D341Med (cell line): ENCODE measurements around the gene CFAP92.

Experiments
- DNase-seq: peaks from one replicate; pipeline ENCODE4 v3.0.0; 2012; ENCODE audit warnings: low spot score

Gene CFAP92

DNA sequence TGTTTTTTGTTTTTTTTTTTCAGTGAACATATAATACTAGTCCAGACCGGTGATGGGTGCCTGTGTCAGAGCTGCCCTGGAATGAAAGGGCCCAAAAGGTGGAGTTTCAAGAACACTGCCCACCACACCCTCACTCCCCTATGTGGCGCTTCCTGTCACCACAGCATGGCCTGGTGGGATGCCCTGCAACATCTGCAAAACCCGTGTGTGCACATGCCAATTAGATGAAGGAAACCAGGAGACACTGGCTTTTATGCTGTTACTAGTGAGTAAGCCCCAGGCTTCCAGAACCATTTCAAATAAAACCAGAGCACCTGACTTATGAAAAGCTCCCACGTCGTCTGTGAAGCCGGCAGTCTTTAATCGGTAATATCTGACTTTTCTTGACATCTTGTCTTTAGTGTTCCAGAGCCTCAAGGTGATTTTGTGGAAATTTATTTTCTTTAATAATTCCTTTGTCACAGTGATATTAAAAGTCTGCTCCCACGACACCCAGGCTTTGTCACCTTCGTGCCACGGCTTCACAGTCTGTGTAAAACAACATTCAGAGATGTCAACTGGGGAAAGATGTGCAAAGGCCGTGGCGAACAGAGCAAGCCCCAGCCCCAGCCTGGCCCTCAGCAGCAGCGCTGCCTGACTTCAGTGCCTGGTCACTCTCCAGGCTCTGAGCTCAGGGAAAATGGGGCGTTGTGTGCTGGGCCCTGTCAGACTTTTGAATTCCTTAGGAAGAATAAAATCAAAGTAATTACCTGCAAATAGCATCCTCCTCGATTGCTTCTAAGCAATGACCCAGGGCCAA, 6.4 kb downstream of the CFAP92 start:
- DNase-seq, result no peak

DNA sequence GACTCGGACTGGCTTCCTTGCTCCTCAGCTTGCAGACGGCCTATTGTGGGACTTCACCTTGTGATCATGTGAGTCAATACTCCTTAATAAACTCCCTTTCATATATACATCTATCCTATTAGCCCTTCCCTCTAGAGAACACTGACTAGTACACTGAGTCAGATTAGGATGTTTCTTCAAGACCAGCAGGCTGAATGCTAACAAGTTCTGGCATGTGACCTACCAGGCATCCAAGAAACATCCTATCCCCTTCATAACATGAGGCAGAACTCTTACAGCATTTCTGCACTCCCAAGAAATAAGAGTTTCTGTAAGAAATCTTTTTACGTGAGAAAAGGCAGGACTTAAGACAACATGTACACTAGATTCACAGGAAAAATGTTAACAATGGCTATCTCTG, 9.3 kb downstream of the CFAP92 start:
- no peak for DNase-seq

DNA sequence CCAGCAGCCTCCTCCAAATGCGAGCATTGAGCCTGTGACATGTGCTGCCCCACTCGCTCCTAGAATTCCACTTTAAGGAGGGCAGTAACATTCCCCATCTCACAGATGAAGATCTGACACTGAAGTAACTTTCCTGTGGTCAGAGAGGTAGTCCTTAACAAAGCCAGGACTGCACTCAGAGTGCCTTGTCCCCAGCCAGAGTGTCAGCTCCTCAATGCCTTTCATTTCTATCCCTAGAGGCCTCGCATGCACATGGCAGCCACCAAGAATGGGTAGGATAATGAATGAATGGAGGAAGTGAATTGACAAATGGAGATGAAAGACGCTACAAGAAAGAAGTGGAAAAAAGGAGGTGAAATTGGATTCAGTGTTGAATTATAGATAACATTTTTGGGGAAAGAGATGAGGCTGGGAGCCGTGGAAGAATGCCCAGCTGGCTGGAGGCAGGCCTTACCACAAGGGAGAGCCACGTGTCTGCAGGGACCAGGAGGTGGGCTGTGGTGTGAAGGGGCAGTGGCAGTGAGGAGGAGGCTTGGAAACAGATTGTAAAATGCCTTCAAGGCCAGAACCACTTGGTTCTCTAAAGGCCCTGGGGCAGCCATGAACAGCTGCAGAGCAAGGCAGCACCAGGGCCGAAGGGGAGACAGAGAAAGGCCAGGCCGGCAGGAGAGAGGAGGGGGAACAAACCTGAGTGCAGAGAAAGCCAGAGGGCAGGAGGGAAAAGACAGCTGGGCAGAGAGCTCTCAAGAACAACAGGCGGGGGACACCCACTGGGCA, 10.4 kb downstream of the CFAP92 start:
- no peak for DNase-seq

DNA sequence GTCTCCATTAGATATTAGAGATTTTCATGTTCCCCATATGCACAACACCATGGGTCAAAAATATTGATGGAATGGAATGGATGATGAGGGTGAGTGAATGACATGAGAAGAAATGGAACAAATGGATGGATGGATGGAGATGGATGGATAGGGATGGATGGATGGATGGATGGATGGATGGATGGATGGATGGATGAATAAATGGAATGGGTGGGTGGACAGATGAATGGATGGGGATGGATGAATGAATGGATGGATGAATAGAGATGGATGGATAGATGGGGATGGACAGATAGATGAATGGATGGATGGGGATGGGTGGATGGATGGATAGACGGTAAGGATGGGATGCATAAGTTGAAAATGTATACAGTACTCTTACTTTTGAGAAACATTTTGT, 18.6 kb downstream of the CFAP92 start:
- no peak for DNase-seq

DNA sequence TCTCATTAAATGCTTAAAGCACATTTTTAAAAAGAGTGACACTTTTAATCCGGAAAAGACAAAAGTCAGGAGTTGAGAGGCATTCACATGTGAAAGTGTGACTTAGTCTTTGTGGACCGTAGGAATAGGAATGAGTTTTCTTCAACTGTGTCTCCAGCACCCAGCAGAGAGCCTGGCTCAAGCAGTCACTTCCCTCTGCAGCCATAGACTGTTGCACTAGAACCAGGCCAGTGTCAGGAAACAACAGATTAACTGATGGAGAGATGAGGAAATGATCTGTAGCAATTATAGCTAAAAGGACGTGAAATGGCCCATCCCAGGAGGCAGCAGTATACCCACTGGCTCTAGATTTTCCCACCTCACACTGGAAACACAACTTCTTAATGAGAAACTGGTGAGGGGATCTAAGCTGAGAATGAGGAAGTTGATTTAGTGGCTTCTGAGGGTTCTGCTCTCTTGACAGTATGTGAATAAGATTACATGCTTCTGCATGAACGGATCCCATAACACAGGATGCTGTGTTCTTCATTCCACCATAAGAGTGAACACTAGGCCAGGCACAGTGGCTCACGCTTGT, 19.8 kb downstream of the CFAP92 start:
- DNase-seq, result no peak

DNA sequence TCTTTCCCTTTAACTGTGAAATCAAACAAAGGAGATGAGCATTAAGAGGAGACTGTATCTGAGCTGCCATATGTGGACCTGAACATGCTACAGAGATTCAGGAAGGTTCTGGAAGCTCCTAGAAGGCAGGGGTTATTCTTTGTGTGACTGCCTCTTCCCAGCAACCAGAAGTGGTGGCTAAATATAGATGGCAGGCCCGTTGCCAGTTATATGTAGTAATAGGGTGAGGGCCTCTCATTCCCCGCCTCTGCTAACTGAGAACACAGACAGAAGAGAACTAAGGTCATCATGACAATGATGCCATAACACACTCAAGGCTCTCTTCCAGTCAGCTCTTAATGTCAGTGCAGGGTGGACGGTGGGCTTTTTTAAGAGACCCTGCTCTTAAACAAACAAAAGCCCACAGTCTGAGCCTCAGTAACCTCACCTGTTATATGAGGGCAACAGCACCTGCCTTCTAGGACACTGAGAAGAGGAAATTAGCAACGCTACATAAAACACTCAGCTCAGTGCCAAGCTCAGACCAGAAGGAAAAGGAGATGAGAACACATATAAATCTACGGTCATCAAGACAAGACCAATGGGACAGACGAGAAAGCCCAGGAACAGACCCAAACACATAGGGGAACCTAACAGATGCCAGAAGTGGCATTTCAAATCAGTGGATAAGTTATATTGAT, 22.3 kb downstream of the CFAP92 start:
- DNase-seq, result no peak

DNA sequence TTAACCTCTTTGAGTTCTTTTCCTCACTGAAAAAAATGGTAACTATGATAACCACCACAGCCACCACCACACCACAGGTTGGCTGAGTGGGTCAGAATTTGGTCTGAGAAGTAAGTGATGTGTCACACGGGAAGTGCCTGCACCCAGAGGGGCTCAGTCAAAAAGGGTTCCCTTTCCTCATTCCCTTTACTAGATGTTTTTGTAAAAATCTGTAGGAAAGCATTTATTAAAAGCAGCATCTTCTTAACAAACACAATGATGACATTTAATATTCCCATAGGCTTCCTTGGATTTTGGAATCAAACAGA, 23.2 kb downstream of the CFAP92 start:
- DNase-seq, result no peak

DNA sequence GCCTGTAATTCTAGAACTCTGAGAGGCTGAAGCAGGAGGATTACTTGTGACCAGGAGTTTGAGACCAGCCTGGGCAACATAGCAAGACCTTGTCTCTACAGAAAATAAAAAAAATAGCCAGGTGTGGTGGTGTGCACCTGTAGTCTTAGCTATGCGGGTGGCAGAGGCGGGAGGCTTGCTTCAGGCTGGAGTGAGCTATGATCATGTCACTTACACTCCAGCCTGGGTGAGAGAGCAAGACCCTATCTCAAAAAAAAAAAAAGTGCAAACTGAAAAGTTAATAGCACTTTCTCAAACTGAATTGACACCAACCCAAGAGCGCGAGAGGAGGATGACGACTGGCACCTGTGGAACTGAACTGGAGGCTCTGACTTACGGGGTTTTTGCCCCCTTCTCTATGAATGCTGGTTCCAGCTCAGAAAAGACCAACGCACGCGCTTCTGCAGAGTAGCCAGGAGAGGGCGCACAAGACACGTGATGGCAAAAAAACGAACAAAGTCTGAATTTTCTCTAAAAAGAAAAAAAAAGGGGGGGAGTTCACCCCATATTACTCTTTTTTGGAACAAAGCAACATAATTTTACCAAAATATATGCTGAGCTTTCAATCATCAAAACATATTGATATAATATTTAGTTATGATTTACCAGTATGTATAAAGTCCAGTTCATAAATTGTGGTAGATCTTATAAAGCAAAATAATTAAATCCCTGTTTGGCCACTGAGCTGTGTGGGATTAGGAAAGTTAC, 23.7 kb downstream of the CFAP92 start:
- DNase-seq, result peak; percentile 73

DNA sequence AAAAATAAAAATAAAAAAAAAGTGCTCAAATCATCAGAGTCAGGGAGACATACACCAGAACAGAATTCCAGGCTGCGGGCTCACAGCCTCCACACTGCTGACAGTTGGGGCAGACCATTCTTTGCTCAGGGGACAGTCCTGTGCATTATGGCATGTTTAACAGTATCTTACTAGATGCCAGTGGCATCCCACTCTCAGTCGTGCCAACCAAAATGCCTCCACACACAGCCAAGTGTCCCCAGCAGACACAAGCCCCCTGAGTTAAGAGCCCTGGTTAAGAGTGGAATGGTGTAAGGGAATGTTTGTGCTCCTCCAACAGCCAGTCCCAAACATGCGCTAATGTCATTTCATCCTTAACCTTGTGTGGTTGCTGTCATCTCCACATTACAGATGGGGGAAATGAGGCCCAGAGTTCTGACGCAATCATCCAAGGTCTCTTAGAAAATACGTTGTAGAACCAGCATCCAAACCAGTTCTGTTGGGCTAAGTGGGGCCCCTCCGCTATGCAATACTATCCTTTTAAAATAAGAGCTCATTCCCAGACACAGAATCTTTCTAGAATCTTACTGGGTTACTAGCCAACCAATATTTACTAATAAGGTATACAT, 26.0 kb downstream of the CFAP92 start:
- no peak for DNase-seq

DNA sequence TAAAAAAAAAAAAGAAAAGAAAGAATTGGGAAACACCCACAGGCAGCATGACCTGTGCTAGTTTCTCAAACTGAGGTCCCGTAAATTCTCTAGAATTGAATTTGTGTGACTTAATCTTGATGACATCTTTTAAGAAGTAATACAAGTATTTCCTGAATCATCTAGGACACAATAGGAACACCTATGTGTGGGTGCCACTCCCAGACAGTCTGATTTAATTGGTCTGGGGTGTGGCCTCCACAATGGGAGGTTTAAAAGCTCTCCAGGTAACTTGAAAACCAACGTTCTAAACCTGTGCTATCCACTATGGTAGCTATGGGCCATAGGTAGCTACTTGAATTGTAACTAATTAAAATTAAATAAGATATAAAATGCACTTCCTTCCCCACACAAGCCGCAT, 28.1 kb downstream of the CFAP92 start:
- DNase-seq, result no peak

DNA sequence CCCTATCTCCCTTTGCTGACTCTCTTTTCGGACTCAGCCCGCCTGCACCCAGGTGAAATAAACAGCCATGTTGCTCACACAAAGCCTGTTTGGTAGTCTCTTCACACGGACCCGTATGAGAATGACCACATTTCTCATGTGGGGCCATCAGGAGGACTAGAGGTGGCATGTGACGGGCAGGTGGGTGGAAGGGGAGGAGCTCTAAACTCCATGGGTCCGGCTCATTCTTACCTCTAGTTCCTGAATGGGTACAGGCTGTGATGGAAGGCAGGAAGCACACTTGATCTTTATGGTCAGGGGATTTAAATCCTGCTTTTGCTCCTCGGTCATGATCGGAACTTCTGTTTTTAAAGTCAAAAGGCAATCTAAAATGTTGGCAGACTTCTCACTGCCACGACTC, 28.6 kb downstream of the CFAP92 start:
- DNase-seq, result no peak

DNA sequence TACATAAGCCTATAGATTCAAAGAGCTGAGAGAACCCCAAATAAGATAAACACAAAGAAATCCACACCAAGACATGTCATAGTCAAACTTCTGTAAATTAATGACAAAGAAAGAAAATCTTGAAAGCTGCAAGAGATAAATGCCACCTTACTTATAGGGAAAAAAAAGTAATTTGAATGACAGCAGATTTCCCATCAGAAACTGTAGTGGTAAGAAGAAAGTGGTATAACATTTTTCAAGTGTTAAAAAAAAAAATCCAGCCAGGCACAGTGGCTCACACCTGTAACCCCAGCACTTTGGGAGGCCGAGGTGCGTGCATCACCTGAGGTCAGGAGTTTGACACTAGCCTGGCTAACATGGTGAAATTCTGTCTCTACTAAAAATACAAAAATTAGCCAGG, 37.4 kb downstream of the CFAP92 start:
- DNase-seq, result no peak

DNA sequence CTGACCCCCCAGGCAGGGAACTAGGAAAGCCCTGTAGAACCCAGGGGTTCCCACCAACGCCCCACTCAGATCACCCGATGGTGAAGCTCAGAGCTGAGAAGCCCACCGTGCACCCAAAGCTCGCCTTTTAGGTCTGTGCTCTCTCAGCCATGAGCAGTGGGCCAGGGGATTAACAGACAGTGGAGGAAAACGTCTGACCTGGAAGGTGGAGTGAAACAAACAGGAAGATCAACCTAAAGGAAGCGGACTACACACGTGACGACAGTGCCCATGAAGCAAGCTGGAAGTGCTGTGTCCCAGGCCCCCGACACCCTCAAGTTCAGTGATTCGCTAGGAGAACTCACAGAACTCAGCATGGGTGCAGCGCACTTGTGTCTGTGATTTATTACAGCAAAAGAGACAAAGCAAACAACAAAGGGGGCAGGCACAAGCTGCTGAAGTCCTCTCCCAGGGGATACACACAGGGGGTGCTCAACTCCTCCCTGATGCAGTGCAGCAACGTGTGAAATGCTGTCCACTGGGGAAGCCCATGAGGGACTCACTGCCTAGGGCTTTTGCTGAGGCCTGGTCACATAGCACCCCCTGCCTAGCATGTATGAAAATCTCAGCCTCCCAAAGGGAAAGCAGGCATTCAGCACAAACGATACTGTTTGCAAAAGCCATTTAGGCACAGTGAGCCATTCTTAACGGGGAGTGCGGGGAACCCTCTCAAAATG, 43.5 kb downstream of the CFAP92 start:
- DNase-seq, result peak; percentile 57

DNA sequence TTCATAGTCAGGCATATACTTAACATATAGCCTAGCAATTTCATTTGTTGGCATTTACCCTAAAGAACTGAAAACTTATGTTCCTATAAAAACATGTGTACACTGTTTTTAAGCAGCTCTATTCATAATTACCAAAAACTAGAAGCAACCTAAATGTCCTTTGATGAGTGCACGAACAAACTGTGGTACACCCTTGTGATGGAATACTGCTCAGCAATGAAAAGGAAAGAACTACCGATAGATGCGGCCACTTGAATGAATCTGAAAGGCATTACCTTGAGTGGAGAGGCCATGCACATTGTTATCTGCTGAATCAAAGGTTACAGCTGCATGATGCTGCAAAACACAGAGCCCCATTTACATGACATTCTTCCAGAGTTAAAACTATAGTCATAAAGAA, 44.7 kb downstream of the CFAP92 start:
- DNase-seq, result no peak

DNA sequence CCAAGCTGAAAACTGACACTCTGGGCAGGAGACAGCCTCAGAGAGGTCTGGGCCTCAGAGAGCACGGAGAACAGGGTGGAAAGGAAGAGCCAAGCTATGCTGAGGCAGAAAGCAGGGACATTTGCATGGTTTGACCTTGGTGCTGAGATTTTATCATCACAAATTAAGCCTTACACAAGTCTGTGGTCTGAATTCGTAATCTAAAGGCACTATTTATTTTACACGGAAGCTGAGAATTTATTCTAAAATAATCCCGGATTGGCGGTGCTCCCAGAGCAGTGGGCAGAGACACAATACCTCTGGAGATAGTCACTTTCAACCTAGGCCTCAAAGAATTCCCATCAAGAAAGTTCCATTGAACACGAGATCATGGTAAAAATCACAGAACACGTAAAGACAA, 47.5 kb downstream of the CFAP92 start:
- DNase-seq, result no peak

DNA sequence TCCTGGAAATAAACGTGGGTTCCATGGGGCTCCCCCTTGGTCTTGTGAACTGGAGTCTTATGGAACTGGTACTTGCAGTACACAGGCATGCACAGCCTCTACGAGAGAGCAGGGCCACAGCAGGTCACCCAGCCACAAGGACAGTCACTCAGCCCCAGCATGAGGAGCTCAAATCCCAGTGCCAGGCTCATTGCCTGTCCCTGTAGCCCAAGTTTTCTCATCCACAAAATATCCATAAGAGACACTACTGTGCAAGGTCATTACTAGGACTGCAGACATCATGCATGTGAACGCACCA, 48.0 kb downstream of the CFAP92 start:
- DNase-seq, result no peak

DNA sequence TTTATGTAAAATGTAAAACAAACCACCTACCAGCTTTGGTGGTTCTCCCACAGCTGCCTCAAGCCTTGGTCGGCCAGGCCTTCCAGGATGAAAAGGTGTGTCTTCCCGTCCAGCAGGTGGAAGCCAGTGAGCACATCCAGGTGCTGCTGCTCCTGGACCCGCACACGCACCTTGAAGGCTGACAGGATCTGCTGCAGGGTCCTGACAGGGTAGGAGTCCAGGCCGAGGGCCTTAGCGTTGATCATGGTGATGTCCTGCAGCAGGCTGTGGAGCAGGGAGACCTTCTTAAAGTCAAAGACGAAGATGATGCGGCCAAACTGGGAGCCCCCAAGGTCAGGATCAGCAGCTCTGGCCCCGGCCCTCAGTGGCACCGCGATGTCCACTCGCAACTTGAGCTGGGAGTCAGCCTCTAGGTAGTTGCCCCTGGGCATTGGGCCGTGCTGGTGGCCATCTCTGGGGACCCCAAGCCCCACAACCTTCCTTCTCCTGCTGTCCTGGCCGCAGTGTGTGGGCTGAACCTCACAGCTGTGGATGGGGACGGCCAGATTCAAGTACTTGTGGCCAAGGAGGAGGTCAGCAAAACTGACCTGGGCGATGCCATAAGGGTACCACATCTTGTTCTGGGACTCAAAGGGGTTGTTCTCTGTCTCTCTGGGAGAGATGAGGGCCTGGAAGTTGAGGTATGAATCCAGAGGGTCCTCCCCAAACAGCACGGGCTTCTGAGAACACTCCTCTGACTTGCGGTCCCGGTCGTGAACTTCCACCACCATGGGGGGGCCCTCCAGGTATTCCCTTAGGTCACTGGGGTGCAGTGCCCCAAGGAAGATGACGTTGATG, 48.6 kb downstream of the CFAP92 start:
- DNase-seq, result no peak

DNA sequence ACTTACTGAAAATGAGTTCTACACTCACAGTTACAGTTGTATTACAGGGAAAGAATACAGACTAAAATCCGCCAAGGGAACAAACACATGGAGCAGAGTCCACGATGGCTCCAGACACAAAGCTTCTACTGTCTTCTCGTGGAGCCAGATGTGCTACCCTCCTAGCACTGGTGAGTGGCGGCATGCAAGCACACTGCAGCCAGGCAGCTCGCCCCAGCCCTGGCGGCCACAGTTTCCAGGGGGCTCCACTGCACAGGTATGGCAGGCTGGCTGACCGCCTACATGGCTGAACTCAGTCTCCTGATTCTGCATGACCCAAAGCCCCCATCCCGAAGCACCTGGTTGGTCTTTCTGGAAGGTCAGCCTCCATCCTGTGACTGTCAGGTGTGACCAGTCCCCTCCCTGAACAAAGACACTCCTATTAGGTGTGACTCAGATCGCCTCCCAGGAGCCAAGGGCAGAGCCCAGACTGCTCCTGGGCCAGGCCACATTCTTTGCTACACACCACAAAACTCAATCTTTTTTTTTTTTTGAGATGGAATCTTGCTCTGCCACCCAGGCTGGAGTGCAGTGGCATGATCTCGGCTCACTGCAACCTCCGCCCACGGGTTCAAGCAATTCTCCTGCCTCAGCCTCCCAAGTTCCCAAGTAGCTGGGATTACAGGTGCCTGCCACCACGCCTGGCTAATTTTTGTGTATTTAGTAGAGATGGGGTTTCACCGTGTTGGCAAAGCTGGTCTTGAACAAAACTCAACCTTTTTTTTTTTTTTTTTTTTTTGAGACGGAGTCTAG, 51.5 kb downstream of the CFAP92 start:
- no peak for DNase-seq

DNA sequence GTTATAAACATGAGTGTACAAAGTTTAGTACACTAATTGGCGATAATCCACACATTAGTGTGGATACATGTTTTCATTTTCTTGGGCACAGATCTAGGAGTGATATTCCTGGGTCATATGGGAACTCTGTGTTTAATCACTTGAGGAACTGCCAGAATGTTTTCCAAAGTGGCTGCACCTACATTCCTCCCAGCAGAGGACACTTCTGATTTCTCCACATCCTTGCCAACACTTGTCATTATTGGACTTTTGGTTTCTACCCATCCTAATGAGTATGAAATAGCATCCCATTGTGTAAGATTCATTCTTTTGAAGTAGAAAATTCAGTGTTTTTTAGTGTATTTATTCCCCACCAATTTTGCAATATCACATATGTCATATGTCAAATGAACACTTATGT, 53.6 kb downstream of the CFAP92 start:
- no peak for DNase-seq

DNA sequence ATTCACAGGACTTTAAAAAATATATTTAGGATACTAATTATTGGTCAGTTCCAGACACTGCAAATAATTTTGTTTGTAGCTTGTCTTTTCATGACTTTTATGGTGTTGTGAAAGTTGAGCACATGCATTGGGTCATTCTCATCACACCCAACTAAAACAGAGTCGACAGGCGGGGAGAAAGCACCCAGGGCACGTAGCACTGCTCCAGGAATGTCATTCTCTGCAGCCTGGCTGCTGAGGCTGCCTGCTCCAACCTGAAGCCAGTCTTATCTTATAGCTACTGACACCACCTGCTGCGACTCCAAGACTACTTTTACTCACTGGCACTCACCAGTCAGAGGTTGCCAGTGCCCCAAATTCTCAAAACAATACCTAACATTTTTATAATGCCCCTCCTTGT, 57.5 kb downstream of the CFAP92 start:
- no peak for DNase-seq
